ENCODE data around the gene NMNAT1.
"Not testable (repeated sequence)": the region's sequence is repeated elsewhere in the genome, so short reads cannot be mapped to it uniquely, and the experiment has no call there.

NMNAT1 gene

GRCh38 chr1:9984253-9984652 is 41.0 kb downstream of the NMNAT1 start:
- Mint-ChIP-seq H3K27ac (no peak overlapping the region), H3K4me1 (no peaks in the 10 kb centered on the region), H3K36me3 (peaks cover 1% of the 10 kb centered on the region), H3K27me3 (no peaks in the 10 kb centered on the region), H3K4me3 (no peak overlapping the region), H3K9me3 (no peaks in the 10 kb centered on the region)

GRCh38 chr1:9985001-9985400 is 41.7 kb downstream of the NMNAT1 start:
- Mint-ChIP-seq H3K4me3 (no peak overlapping the region), H3K4me1 (no peaks in the 10 kb centered on the region), H3K9me3 (no peaks in the 10 kb centered on the region), H3K27ac (no peak overlapping the region), H3K36me3 (peaks cover 1% of the 10 kb centered on the region), H3K27me3 (no peaks in the 10 kb centered on the region)

GRCh38 chr1:9989773-9990172 is 46.5 kb downstream of the NMNAT1 start:
- no peaks in the 10 kb centered on the region for H3K9me3 Mint-ChIP-seq
- no peak overlapping the region for H3K27ac Mint-ChIP-seq
- no peaks in the 10 kb centered on the region for H3K36me3 Mint-ChIP-seq
- H3K27me3 Mint-ChIP-seq, result peaks cover 6% of the 10 kb centered on the region
- H3K4me3 Mint-ChIP-seq, result no peak overlapping the region
- H3K4me1 Mint-ChIP-seq, result no peaks in the 10 kb centered on the region

- Mint-ChIP-seq H3K4me3 (no peak overlapping the region), H3K4me1 (no peaks in the 10 kb centered on the region), H3K36me3 (no peaks in the 10 kb centered on the region), H3K27me3 (peaks cover 6% of the 10 kb centered on the region), H3K9me3 (no peaks in the 10 kb centered on the region), H3K27ac (no peak overlapping the region)
These were observed 47.7 kb downstream of the NMNAT1 start for GRCh38 chr1:9990944-9991343.

- no peak overlapping the region for H3K27ac Mint-ChIP-seq
- H3K9me3 Mint-ChIP-seq, result no peaks in the 10 kb centered on the region
- peaks cover 12% of the 10 kb centered on the region for H3K27me3 Mint-ChIP-seq
- H3K36me3 Mint-ChIP-seq, result no peaks in the 10 kb centered on the region
- peaks cover 6% of the 10 kb centered on the region for H3K4me1 Mint-ChIP-seq
- no peak overlapping the region for H3K4me3 Mint-ChIP-seq
These were observed 49.6 kb downstream of the NMNAT1 start for GRCh38 chr1:9992910-9993309.

GRCh38 chr1:9993561-9994075 is 50.3 kb downstream of the NMNAT1 start:
- H3K27me3 Mint-ChIP-seq, result peaks cover 16% of the 10 kb centered on the region
- H3K36me3 Mint-ChIP-seq, result no peaks in the 10 kb centered on the region
- H3K9me3 Mint-ChIP-seq, result no peaks in the 10 kb centered on the region
- H3K4me3 Mint-ChIP-seq, result no peak overlapping the region
- peaks cover 6% of the 10 kb centered on the region for H3K4me1 Mint-ChIP-seq
- H3K27ac Mint-ChIP-seq, result no peak overlapping the region

- Mint-ChIP-seq H3K4me3 (peak within 1 kb of the TSS; percentile 87), H3K4me1 (peaks cover 6% of the 10 kb centered on the region), H3K27me3 (peaks cover 26% of the 10 kb centered on the region), H3K36me3 (no peaks in the 10 kb centered on the region), H3K27ac (no peak within 1 kb of the TSS), H3K9me3 (no peaks in the 10 kb centered on the region)
These were observed 53.6 kb downstream of the NMNAT1 start, which contains the start of gene RBP7 for GRCh38 chr1:9996624-9997582. Gene RBP7, plus strand, starts transcription at chr1:9997228. Its CDS starts 31 bp downstream, at chr1:9997259.

GRCh38 chr1:10001016-10001665 is 57.9 kb downstream of the NMNAT1 start:
- Mint-ChIP-seq H3K27ac (no peak overlapping the region), H3K4me1 (peaks cover 6% of the 10 kb centered on the region), H3K4me3 (no peak overlapping the region), H3K27me3 (peaks cover 20% of the 10 kb centered on the region), H3K36me3 (no peaks in the 10 kb centered on the region), H3K9me3 (no peaks in the 10 kb centered on the region)

- H3K27ac Mint-ChIP-seq, H3K36me3 Mint-ChIP-seq, H3K9me3 Mint-ChIP-seq, H3K27me3 Mint-ChIP-seq, H3K4me1 Mint-ChIP-seq, H3K4me3 Mint-ChIP-seq: not testable (repeated sequence)
These were observed 62.0 kb downstream of the NMNAT1 start for GRCh38 chr1:10005248-10005647.

GRCh38 chr1:10007169-10007568 is 63.9 kb downstream of the NMNAT1 start:
- H3K27me3 Mint-ChIP-seq, result no peaks in the 10 kb centered on the region
- no peak overlapping the region for H3K4me3 Mint-ChIP-seq
- no peaks in the 10 kb centered on the region for H3K36me3 Mint-ChIP-seq
- H3K4me1 Mint-ChIP-seq, result no peaks in the 10 kb centered on the region
- no peak overlapping the region for H3K27ac Mint-ChIP-seq
- no peaks in the 10 kb centered on the region for H3K9me3 Mint-ChIP-seq

GRCh38 chr1:10014016-10014415 is 70.7 kb downstream of the NMNAT1 start:
- no peaks in the 10 kb centered on the region for H3K27me3 Mint-ChIP-seq
- no peak overlapping the region for H3K4me3 Mint-ChIP-seq
- H3K36me3 Mint-ChIP-seq, result no peaks in the 10 kb centered on the region
- no peaks in the 10 kb centered on the region for H3K4me1 Mint-ChIP-seq
- H3K9me3 Mint-ChIP-seq, result no peaks in the 10 kb centered on the region
- H3K27ac Mint-ChIP-seq, result no peak overlapping the region

GRCh38 chr1:10019561-10019960 is 76.3 kb downstream of the NMNAT1 start:
- Mint-ChIP-seq H3K4me1 (no peaks in the 10 kb centered on the region), H3K27ac (no peak overlapping the region), H3K36me3 (no peaks in the 10 kb centered on the region), H3K9me3 (no peaks in the 10 kb centered on the region), H3K27me3 (no peaks in the 10 kb centered on the region), H3K4me3 (no peak overlapping the region)

- no peaks in the 10 kb centered on the region for H3K4me1 Mint-ChIP-seq
- no peaks in the 10 kb centered on the region for H3K9me3 Mint-ChIP-seq
- H3K4me3 Mint-ChIP-seq, result no peak overlapping the region
- no peak overlapping the region for H3K27ac Mint-ChIP-seq
- H3K27me3 Mint-ChIP-seq, result no peaks in the 10 kb centered on the region
- H3K36me3 Mint-ChIP-seq, result no peaks in the 10 kb centered on the region
These were observed 76.8 kb downstream of the NMNAT1 start for GRCh38 chr1:10020086-10020485.

GRCh38 chr1:10020678-10021077 is 77.4 kb downstream of the NMNAT1 start:
- H3K4me1 Mint-ChIP-seq, H3K27ac Mint-ChIP-seq, H3K36me3 Mint-ChIP-seq, H3K4me3 Mint-ChIP-seq, H3K27me3 Mint-ChIP-seq, H3K9me3 Mint-ChIP-seq: not testable (repeated sequence)

GRCh38 chr1:10021992-10022391 is 78.7 kb downstream of the NMNAT1 start:
- H3K9me3 Mint-ChIP-seq, H3K36me3 Mint-ChIP-seq, H3K4me1 Mint-ChIP-seq, H3K27ac Mint-ChIP-seq, H3K27me3 Mint-ChIP-seq, H3K4me3 Mint-ChIP-seq: not testable (repeated sequence)

- H3K27me3 Mint-ChIP-seq, result no peaks in the 10 kb centered on the region
- no peaks in the 10 kb centered on the region for H3K4me1 Mint-ChIP-seq
- H3K36me3 Mint-ChIP-seq, result no peaks in the 10 kb centered on the region
- H3K4me3 Mint-ChIP-seq, result no peak overlapping the region
- H3K27ac Mint-ChIP-seq, result no peak overlapping the region
- H3K9me3 Mint-ChIP-seq, result no peaks in the 10 kb centered on the region
These were observed 79.4 kb downstream of the NMNAT1 start for GRCh38 chr1:10022656-10023055.
